SH-SY5Y (cell line): Measurements from ENCODE around the gene ENTR1.

ENCODE experiments used
- GATA2 ChIP-seq: IDR thresholded peaks from 2 replicates; pipeline ENCODE4 v1.6.1; 2011; ENCODE audit warnings: mild to moderate bottlenecking, low read depth, low read length
- GATA3 ChIP-seq: IDR thresholded peaks from 2 replicates; pipeline ENCODE4 v1.6.1; 2011; ENCODE audit warnings: low read depth, mild to moderate bottlenecking, low read length, moderate library complexity

DNA sequence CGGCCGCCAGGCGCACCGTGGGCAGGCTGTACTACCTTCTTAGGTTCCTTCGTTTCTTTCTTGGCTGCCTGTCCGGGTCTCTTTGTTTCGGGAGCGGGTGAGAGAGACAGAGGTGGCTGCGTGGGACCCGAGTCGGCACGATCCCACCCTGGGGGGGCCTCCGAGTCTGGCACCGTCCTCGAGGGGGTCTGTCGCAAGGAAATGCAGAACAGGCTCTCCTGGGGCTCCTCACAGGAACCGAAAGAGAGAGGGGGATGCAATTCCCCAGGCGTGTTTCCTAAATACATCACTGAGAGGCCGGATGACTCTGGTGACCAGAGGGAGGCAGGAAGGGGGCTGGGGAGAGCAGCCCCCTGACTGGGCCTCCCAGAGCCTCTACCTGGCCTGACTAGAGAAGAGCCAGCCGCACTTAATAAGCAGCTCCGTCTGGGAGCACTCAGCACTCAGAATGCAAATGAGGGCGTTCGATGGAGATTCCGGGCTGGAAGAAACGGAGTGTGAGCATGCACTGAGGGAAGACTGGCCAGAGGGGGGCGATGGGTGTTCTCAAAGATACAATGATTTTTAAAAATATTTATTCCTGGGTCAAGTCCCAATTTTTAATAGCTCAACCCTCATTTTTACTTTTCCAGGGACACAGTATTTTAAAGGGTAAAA, 40.9 kb upstream of the ENTR1 start:
- TF ChIP-seq GATA3 (no peak), GATA2 (no peak)
